Upper lobe of left lung (tissue), 6 donors: ENCODE results near the gene PAPOLG. TPM values are rescaled to one million over a fixed set of nuclear protein-coding genes. Genes with fewer than 3 reads are reported as not detected.

ENCODE experiments used
- ATAC-seq, 2 donors: fragments of 200-7000 bp; cut with Tn5 transposase; one replicate each; pipeline ENCODE4 v1.9.1; 2022; ENCODE audit warnings: mild to moderate bottlenecking in 2 of 2, moderate library complexity in 2 of 2; ENCODE audit not compliant: low FRiP score in 2 of 2
- DNase-seq, 2 donors: peaks; one replicate each; pipeline ENCODE4 v3.0.0-alpha.2; 2019 to 2020
- H3K27ac ChIP-seq, 4 donors: fragments of 200-600 bp; sonication (generic); one replicate each; pipeline ENCODE4 v1.5.1; 2016 to 2019
- H3K27me3 ChIP-seq, 4 donors: fragments of 200-600 bp; sonication (generic); one replicate each; pipeline ENCODE4 v1.5.1; 2017 to 2019
- H3K36me3 ChIP-seq, 4 donors: fragments of 200-600 bp; sonication (generic); one replicate each; pipeline ENCODE4 v1.5.1; 2016 to 2019
- H3K4me1 ChIP-seq, 4 donors: fragments of 200-600 bp; sonication (generic); one replicate each; pipeline ENCODE4 v1.5.1; 2018 to 2019
- H3K4me3 ChIP-seq, 4 donors: fragments of 200-600 bp; sonication (generic); one replicate each; pipeline ENCODE4 v1.5.1; 2017 to 2019; ENCODE audit warnings: mild to moderate bottlenecking in 2 of 4, moderate library complexity in 1 of 4
- H3K9me3 ChIP-seq, 4 donors: fragments of 200-600 bp; sonication (generic); one replicate each; pipeline ENCODE4 v1.5.1; 2018 to 2019
- CTCF ChIP-seq, 6 experiments: fragments of 450-650 bp in 4 of 6; fragments of 200-600 bp in 2 of 6; sonication (generic) in 2 of 6; IDR thresholded peaks; one replicate each; pipeline ENCODE4 v1.5.1; 2016 to 2019; ENCODE audit warnings: antibody characterized with exemption in 6 of 6
- EP300 ChIP-seq, 4 donors: sonication (generic); formaldehyde crosslinking; IDR thresholded peaks; one replicate each; pipeline ENCODE4 v1.5.1; 2017; ENCODE audit warnings: antibody characterized with exemption in 4 of 4, control low read depth in 2 of 4
- POLR2A ChIP-seq, 4 donors: fragments of 450-650 bp; IDR thresholded peaks; one replicate each; pipeline ENCODE4 v1.5.1; 2016 to 2017; ENCODE audit warnings: antibody characterized with exemption in 4 of 4, mild to moderate bottlenecking in 2 of 4
- POLR2AphosphoS5 ChIP-seq, 2 donors: sonication (generic); formaldehyde crosslinking; IDR thresholded peaks; one replicate each; pipeline ENCODE4 v1.5.1; 2017; ENCODE audit warnings: antibody characterized with exemption in 2 of 2
- WGBS, 2 donors: methylation state at CpG; one replicate each; pipeline ENCODE4 v1.1.5; 2017 to 2018; 5-methylcytosine and 5-hydroxymethylcytosine counted together
- total RNA-seq, 6 donors: library from RNA; depleted of rRNA in 4 of 6; stranded (reverse); fragments of >200 nt in 4 of 6; gene quantifications; one replicate each; pipeline versions ENCODE4 v1.1.0 to v1.2.1, GENCODE V29; 2016 to 2021
- donor health status: DM: no; HTN: no; CAD: no; lungs with moderate emphysema.
- donor health status: DM: no; HTN: yes; CAD: no; lungs with severe emphysema.

The PAPOLG gene
- total RNA-seq, 6 donors from 2014 or later = 9.6 to 23.0 (median 12.8) TPM

- H3K4me3 ChIP-seq = no peak overlapping the region
- H3K4me1 ChIP-seq = peaks cover 0 to 3% (median 2%) of the 10 kb centered on the region in 4 donors
- TF ChIP-seq POLR2A (IDR thresholded peaks at IDR 0.05) (no peak), POLR2AphosphoS5 (IDR thresholded peaks at IDR 0.05) (no peak), EP300 (IDR thresholded peaks at IDR 0.05) (no peak), CTCF (IDR thresholded peaks at IDR 0.05) (no peak)
- no peaks in the 10 kb centered on the region for H3K27me3 ChIP-seq
- whole genome bisulfite sequencing, 2 donors = 70 to 79% methylated on average over 3 of the region's 3 CpGs
- peaks cover 20 to 82% (median 53%) of the 10 kb centered on the region in 4 donors for H3K36me3 ChIP-seq
- no peak for DNase-seq
- no peak overlapping the region for H3K27ac ChIP-seq
- H3K9me3 ChIP-seq = no peaks in the 10 kb centered on the region
- no peak for ATAC-seq
These were observed 8.9 kb downstream of the PAPOLG start for GRCh38 chr2:60764736-60765534.

- Histone ChIP-seq H3K27ac (no peak overlapping the region), H3K4me3 (no peak overlapping the region), H3K4me1 (no peaks in the 10 kb centered on the region), H3K9me3 (no peaks in the 10 kb centered on the region), H3K36me3 (peaks cover 25 to 82% (median 53%) of the 10 kb centered on the region in 4 donors), H3K27me3 (no peaks in the 10 kb centered on the region)
- DNase-seq = no peak
- no peak for ATAC-seq
- no peak for TF ChIP-seq POLR2AphosphoS5 (IDR thresholded peaks at IDR 0.05)
- TF ChIP-seq CTCF (IDR thresholded peaks at IDR 0.05) = no peak
- TF ChIP-seq POLR2A (IDR thresholded peaks at IDR 0.05) = no peak
- TF ChIP-seq EP300 (IDR thresholded peaks at IDR 0.05) = no peak
- WGBS, 2 donors = 95 to 97% methylated on average over 3 of the region's 3 CpGs
These were observed 10.2 kb downstream of the PAPOLG start for GRCh38 chr2:60766283-60766682.

GRCh38 chr2:60771508-60771907, 15.4 kb downstream of the PAPOLG start:
- no peak for ATAC-seq
- no peak for TF ChIP-seq CTCF (IDR thresholded peaks at IDR 0.05)
- TF ChIP-seq POLR2AphosphoS5 (IDR thresholded peaks at IDR 0.05) = no peak
- TF ChIP-seq POLR2A (IDR thresholded peaks at IDR 0.05) = no peak
- TF ChIP-seq EP300 (IDR thresholded peaks at IDR 0.05) = no peak
- WGBS, 2 donors = 97 to 99% methylated on average over 3 of the region's 3 CpGs
- Histone ChIP-seq H3K4me1 (no peaks in the 10 kb centered on the region), H3K4me3 (no peak overlapping the region), H3K27me3 (no peaks in the 10 kb centered on the region), H3K36me3 (peaks cover 30 to 95% (median 58%) of the 10 kb centered on the region in 4 donors), H3K27ac (no peak overlapping the region), H3K9me3 (no peaks in the 10 kb centered on the region)
- no peak for DNase-seq

GRCh38 chr2:60775048-60775639, 19.1 kb downstream of the PAPOLG start:
- TF ChIP-seq POLR2A (IDR thresholded peaks at IDR 0.05) = no peak
- TF ChIP-seq CTCF (IDR thresholded peaks at IDR 0.05) = no peak
- TF ChIP-seq EP300 (IDR thresholded peaks at IDR 0.05) = no peak
- TF ChIP-seq POLR2AphosphoS5 (IDR thresholded peaks at IDR 0.05) = no peak
- Histone ChIP-seq H3K4me1 (no peaks in the 10 kb centered on the region), H3K9me3 (no peaks in the 10 kb centered on the region), H3K4me3 (no peak overlapping the region), H3K27me3 (no peaks in the 10 kb centered on the region), H3K36me3 (peaks cover 43 to 100% (median 63%) of the 10 kb centered on the region in 4 donors), H3K27ac (no peak overlapping the region)
- DNase-seq = no peak
- WGBS, 2 donors = 88 to 89% methylated on average over 2 of the region's 2 CpGs
- ATAC-seq = no peak
